DND-41 (cell line): ENCODE measurements around the gene PGLYRP1.

Experiments
- CTCF ChIP-seq: IDR thresholded peaks from 2 replicates; pipeline ENCODE4 v1.5.1; 2012; ENCODE audit warnings: borderline replicate concordance, low read length, moderate library complexity, mild to moderate bottlenecking; ENCODE audit not compliant: poor library complexity, severe bottlenecking; ENCODE audit errors: extremely low read depth
- EZH2 ChIP-seq: IDR thresholded peaks from 3 replicates; pipeline ENCODE4 v1.6.1; 2012; ENCODE audit warnings: borderline replicate concordance, low read depth, mild to moderate bottlenecking, moderate library complexity, low read length, inconsistent platforms; ENCODE audit not compliant: severe bottlenecking

GRCh38 chr19:46032597-46033025 lies 9.8 kb upstream of the PGLYRP1 start:
- TF ChIP-seq CTCF (no peak), EZH2 (no peak)
